H9 (cell line): ENCODE measurements around the gene CAB39L. TPM values are rescaled to one million over a fixed set of nuclear protein-coding genes. Genes with fewer than 3 reads are reported as not detected.

Experiments used
- DNase-seq: peaks from one replicate; pipeline ENCODE4 v3.0.0-alpha.2; 2017
- H2AFZ ChIP-seq: one replicate; pipeline ENCODE4 v1.6.1; 2013; ENCODE audit warnings: mild to moderate bottlenecking, low read length, control low read depth, moderate library complexity
- H2AK5ac ChIP-seq: 2 replicates; pipeline ENCODE4 v1.6.1; 2013; ENCODE audit warnings: low read length, control low read depth, mixed read lengths; ENCODE audit not compliant: insufficient read length
- H2BK120ac ChIP-seq: one replicate; pipeline ENCODE4 v1.6.1; 2013; ENCODE audit warnings: low read depth, mild to moderate bottlenecking, low read length, control low read depth, inconsistent platforms; ENCODE audit not compliant: poor library complexity, severe bottlenecking
- H2BK12ac ChIP-seq: 2 replicates; pipeline ENCODE4 v1.6.1; 2013; ENCODE audit warnings: low read length, control low read depth, mixed read lengths, low read depth; ENCODE audit not compliant: insufficient read length
- H2BK15ac ChIP-seq: 2 replicates; pipeline ENCODE4 v1.6.1; 2013; ENCODE audit warnings: low read depth, low read length, control low read depth
- H2BK20ac ChIP-seq: one replicate; pipeline ENCODE4 v1.6.1; 2013; ENCODE audit warnings: low read depth, mild to moderate bottlenecking, low read length, control low read depth, inconsistent platforms; ENCODE audit not compliant: poor library complexity, severe bottlenecking
- H2BK5ac ChIP-seq: 2 replicates; pipeline ENCODE4 v1.6.1; 2013; ENCODE audit warnings: low read length, control low read depth, mixed read lengths; ENCODE audit not compliant: insufficient read length
- H3K14ac ChIP-seq: 2 replicates; pipeline ENCODE4 v1.6.1; 2013; ENCODE audit warnings: low read length, control low read depth; ENCODE audit not compliant: insufficient read depth
- H3K18ac ChIP-seq: 2 replicates; pipeline ENCODE4 v1.6.1; 2013; ENCODE audit warnings: low read depth, mild to moderate bottlenecking, mixed read lengths, low read length, control low read depth; ENCODE audit not compliant: insufficient read length
- H3K23ac ChIP-seq: 2 replicates; pipeline ENCODE4 v1.6.1; 2013; ENCODE audit warnings: low read length, control low read depth, mixed read lengths, low read depth; ENCODE audit not compliant: insufficient read length
- H3K23me2 ChIP-seq: 2 replicates; pipeline ENCODE4 v1.6.1; 2013; ENCODE audit warnings: low read depth, mild to moderate bottlenecking, mixed read lengths, low read length, control low read depth; ENCODE audit not compliant: insufficient read length, poor library complexity, severe bottlenecking
- H3K27ac ChIP-seq: 2 replicates; pipeline ENCODE4 v1.5.1; 2013; ENCODE audit warnings: low read length, control low read depth, mixed read lengths, low read depth; ENCODE audit not compliant: insufficient read length
- H3K27me3 ChIP-seq: 2 replicates; pipeline ENCODE4 v1.6.1; 2013; ENCODE audit warnings: low read length, control low read depth, inconsistent platforms; ENCODE audit not compliant: insufficient read depth
- H3K4ac ChIP-seq: 2 replicates; pipeline ENCODE4 v1.6.1; 2013; ENCODE audit warnings: low read depth, mild to moderate bottlenecking, control low read depth, inconsistent platforms, low read length, moderate library complexity
- H3K4me1 ChIP-seq: 2 replicates; pipeline ENCODE4 v1.6.1; 2013; ENCODE audit warnings: low read length, control low read depth, inconsistent platforms; ENCODE audit not compliant: insufficient read depth
- H3K4me2 ChIP-seq: 2 replicates; pipeline ENCODE4 v1.6.1; 2013; ENCODE audit warnings: low read length, control low read depth, mixed read lengths; ENCODE audit not compliant: insufficient read length, insufficient read depth
- H3K56ac ChIP-seq: 2 replicates; pipeline ENCODE4 v1.6.1; 2013; ENCODE audit warnings: low read depth, mild to moderate bottlenecking, mixed read lengths, low read length, control low read depth; ENCODE audit not compliant: insufficient read length
- H3K79me1 ChIP-seq: 2 replicates; pipeline ENCODE4 v1.6.1; 2013; ENCODE audit warnings: low read depth, mild to moderate bottlenecking, moderate library complexity, low read length, control low read depth, inconsistent platforms; ENCODE audit not compliant: insufficient read depth, poor library complexity, severe bottlenecking
- H3K79me2 ChIP-seq: 2 replicates; pipeline ENCODE4 v1.6.1; 2013; ENCODE audit warnings: low read length, control low read depth, inconsistent platforms; ENCODE audit not compliant: insufficient read depth
- H3K9ac ChIP-seq: 2 replicates; pipeline ENCODE4 v1.6.1; 2013; ENCODE audit warnings: low read length, control low read depth, mixed read lengths; ENCODE audit not compliant: insufficient read length; ENCODE audit errors: extremely low read depth
- H3K9me3 ChIP-seq: one replicate; pipeline ENCODE4 v1.6.1; 2013; ENCODE audit warnings: low read depth, low read length, inconsistent platforms; ENCODE audit not compliant: control insufficient read depth
- H3T11ph ChIP-seq: one replicate; pipeline ENCODE4 v1.6.1; 2013; ENCODE audit warnings: mild to moderate bottlenecking, low read length, control low read depth, inconsistent platforms
- H4K20me1 ChIP-seq: one replicate; pipeline ENCODE4 v1.6.1; 2013; ENCODE audit not compliant: control insufficient read depth, insufficient read length, insufficient read depth
- H4K5ac ChIP-seq: 2 replicates; pipeline ENCODE4 v1.6.1; 2013; ENCODE audit warnings: low read depth, mild to moderate bottlenecking, mixed read lengths, low read length, control low read depth; ENCODE audit not compliant: insufficient read length
- H4K8ac ChIP-seq: replicated peaks from 2 replicates; pipeline ENCODE4 v1.6.1; 2013; ENCODE audit warnings: low read length, control low read depth, mixed read lengths, low read depth; ENCODE audit not compliant: insufficient read length
- H4K91ac ChIP-seq: 2 replicates; pipeline ENCODE4 v1.6.1; 2013; ENCODE audit warnings: low read depth, mild to moderate bottlenecking, moderate library complexity, mixed read lengths, low read length, control low read depth; ENCODE audit not compliant: insufficient read length
- H3K27ac Mint-ChIP-seq, 3 experiments: 2 replicates in 2 of 3; 3 replicates in 1 of 3; pipeline ENCODE4 v1.8.0; 2020 to 2021; ENCODE audit warnings: mixed read lengths in 3 of 3, mild to moderate bottlenecking in 1 of 3, moderate library complexity in 1 of 3
- H3K27me3 Mint-ChIP-seq: 2 replicates; pipeline ENCODE4 v1.8.0; 2021; ENCODE audit warnings: low read depth, mild to moderate bottlenecking, moderate library complexity, mixed read lengths
- H3K36me3 Mint-ChIP-seq, 3 experiments: 2 replicates in 2 of 3; 3 replicates in 1 of 3; pipeline ENCODE4 v1.8.0; 2020 to 2021; ENCODE audit warnings: low read depth in 3 of 3, mixed read lengths in 3 of 3; ENCODE audit not compliant: insufficient read depth in 1 of 3
- H3K4me1 Mint-ChIP-seq, 2 experiments: 2 replicates each; pipeline ENCODE4 v1.8.0; 2020; ENCODE audit warnings: mixed read lengths in 2 of 2
- H3K4me3 Mint-ChIP-seq, 2 experiments: 2 replicates in 1 of 2; 3 replicates in 1 of 2; pipeline ENCODE4 v1.8.0; 2020 to 2021; ENCODE audit warnings: mild to moderate bottlenecking in 2 of 2, mixed read lengths in 2 of 2, moderate library complexity in 1 of 2
- H3K9me3 Mint-ChIP-seq, 2 experiments: 2 replicates in 1 of 2; 3 replicates in 1 of 2; pipeline ENCODE4 v1.8.0; 2020; ENCODE audit warnings: mild to moderate bottlenecking in 2 of 2, mixed read lengths in 2 of 2, moderate library complexity in 1 of 2
- WGBS: extraction: QIAGEN DNeasy Blood & Tissue Kit; methylation state at CpG from one replicate; pipeline ENCODE4 v1.1.7; 2013; ENCODE audit warnings: missing lambda C conversion rate, low lambda C conversion rate, mixed read lengths; ENCODE audit not compliant: insufficient read length; ENCODE audit errors: extremely low coverage; 5-methylcytosine and 5-hydroxymethylcytosine counted together
- total RNA-seq: library from RNA; stranded (reverse); gene quantifications from 2 replicates; pipeline ENCODE4 v1.2.1, GENCODE V29; 2021
- TF ChIP-seq, protein P1 (sequence below): fragments of 200-600 bp; sonication (generic); conservative IDR thresholded peaks from 3 replicates; pipeline ENCODE4 v1.8.0; 2021; ENCODE audit warnings: antibody characterized with exemption, mild to moderate bottlenecking

CAB39L gene
- total RNA-seq, 1 experiment from 2014 or later: 6.0 TPM

DNA sequence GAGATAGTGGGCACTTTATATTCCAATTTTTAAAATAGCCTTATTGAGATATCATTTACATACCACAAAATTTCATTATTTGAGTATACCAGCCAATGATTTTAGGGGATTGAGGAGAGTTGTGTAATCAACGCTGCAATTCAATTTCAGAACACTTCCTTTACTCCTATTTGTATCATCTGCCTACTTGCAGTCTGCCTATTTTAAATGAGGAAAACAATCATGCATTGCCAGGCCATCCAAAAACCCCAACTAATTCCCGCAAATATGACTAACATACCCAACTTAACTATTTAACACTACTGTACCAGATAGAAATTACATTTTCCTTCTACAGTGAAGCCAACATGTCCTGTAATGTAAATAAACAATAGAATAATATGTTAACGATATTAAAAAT, 26.7 kb downstream of the CAB39L start:
- H2BK12ac ChIP-seq: no peak overlapping the region
- no peak overlapping the region for H2AFZ ChIP-seq
- H3K9me3 ChIP-seq: no peaks in the 10 kb centered on the region
- no peak overlapping the region for H3K9ac ChIP-seq
- H3K23me2 ChIP-seq: no peaks in the 10 kb centered on the region
- Mint-ChIP-seq H3K27ac (no peak overlapping the region), H3K36me3 (no peaks in the 10 kb centered on the region), H3K27me3 (peaks cover 20% of the 10 kb centered on the region), H3K9me3 (peaks cover 0 to 2% of the 10 kb centered on the region in 2 experiments; a peak in 1 of 5 replicates), H3K4me1 (peaks cover 25 to 27% of the 10 kb centered on the region in 2 experiments), H3K4me3 (no peak overlapping the region)
- H3K27ac ChIP-seq: no peak overlapping the region
- H4K5ac ChIP-seq: no peak overlapping the region
- no peak overlapping the region for H2AK5ac ChIP-seq
- H3K4ac ChIP-seq: no peak overlapping the region
- peaks cover 7% of the 10 kb centered on the region for H3K4me1 ChIP-seq
- no peak overlapping the region for H3K56ac ChIP-seq
- H2BK5ac ChIP-seq: no peak overlapping the region
- H3K23ac ChIP-seq: no peak overlapping the region
- H4K91ac ChIP-seq: no peak overlapping the region
- no peak overlapping the region for H2BK15ac ChIP-seq
- no peak overlapping the region for H4K8ac ChIP-seq
- no peak overlapping the region for H3T11ph ChIP-seq
- H3K79me2 ChIP-seq: no peaks in the 10 kb centered on the region
- no peaks in the 10 kb centered on the region for H4K20me1 ChIP-seq
- no peak overlapping the region for H3K4me2 ChIP-seq
- TF ChIP-seq, protein P1, sequence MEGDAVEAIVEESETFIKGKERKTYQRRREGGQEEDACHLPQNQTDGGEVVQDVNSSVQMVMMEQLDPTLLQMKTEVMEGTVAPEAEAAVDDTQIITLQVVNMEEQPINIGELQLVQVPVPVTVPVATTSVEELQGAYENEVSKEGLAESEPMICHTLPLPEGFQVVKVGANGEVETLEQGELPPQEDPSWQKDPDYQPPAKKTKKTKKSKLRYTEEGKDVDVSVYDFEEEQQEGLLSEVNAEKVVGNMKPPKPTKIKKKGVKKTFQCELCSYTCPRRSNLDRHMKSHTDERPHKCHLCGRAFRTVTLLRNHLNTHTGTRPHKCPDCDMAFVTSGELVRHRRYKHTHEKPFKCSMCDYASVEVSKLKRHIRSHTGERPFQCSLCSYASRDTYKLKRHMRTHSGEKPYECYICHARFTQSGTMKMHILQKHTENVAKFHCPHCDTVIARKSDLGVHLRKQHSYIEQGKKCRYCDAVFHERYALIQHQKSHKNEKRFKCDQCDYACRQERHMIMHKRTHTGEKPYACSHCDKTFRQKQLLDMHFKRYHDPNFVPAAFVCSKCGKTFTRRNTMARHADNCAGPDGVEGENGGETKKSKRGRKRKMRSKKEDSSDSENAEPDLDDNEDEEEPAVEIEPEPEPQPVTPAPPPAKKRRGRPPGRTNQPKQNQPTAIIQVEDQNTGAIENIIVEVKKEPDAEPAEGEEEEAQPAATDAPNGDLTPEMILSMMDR: no peak
- H3K27me3 ChIP-seq: peaks cover 7% of the 10 kb centered on the region; the same call in 1 of the 2 replicates
- no peaks in the 10 kb centered on the region for H3K79me1 ChIP-seq
- no peak overlapping the region for H2BK20ac ChIP-seq
- 100% methylated on average over 1 of the region's 3 CpGs for WGBS
- H3K14ac ChIP-seq: no peak overlapping the region
- no peak overlapping the region for H3K18ac ChIP-seq
- H2BK120ac ChIP-seq: no peak overlapping the region
- DNase-seq: no peak
